NCI-H2171 (cell line): ENCODE data around the gene MECR.

Experiments used
- DNase-seq: peaks from one replicate; lab custom pipeline; 2025; lab: John Stamatoyannopoulos, UW

Gene MECR

GRCh38 chr1:29201595-29202051, 29.1 kb downstream of the MECR start:
- DNase-seq = no peak

GRCh38 chr1:29200906-29201594, 29.7 kb downstream of the MECR start:
- DNase-seq = no peak

DNA sequence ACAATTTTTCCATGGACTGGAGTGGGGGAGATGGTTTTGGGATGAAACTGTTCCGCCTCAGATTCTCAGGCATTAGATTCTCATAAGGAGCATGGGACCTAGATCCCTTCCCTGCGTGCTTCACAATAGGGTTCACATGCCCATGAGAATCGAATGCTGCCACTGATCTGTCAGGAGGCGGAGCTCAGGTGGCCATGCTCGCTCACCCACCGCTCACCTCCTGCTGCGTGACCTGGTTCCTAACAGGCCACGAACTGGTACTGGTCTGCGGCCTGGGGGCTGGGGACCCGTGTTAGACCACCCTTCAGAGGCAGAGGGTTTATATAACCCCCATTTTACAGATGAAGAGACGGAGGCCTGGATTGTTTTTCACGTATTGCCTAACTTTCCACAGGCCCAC, 32.7 kb downstream of the MECR start:
- DNase-seq = no peak

- DNase-seq = peak; percentile 2
Measured at GRCh38 chr1:29197590-29197924, 33.2 kb downstream of the MECR start.

- no peak for DNase-seq
Measured at GRCh38 chr1:29196863-29197589, 33.7 kb downstream of the MECR start.

DNA sequence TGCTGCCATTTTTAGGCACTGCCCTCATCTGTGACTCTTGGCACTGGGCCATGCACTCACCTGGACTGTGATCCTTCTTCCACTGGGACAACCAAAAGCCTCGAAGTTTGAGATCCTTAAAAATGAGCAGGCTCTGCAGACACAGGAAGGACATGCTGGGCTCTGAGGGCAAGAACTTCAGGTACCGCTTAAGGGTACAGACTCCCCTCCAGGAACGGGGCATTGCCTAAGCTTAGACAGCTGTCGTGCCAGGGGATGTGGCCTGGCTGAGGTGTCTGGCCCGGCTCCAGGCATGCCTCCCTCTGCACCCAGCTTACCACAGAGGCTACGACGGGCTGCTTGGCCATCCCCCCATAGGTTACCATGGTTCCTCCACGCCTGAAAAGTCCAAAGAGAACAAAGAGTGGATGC, 34.8 kb downstream of the MECR start:
- DNase-seq = no peak

GRCh38 chr1:29193879-29194455, 36.8 kb downstream of the MECR start:
- no peak for DNase-seq

GRCh38 chr1:29190718-29191117, 40.0 kb downstream of the MECR start:
- no peak for DNase-seq

DNA sequence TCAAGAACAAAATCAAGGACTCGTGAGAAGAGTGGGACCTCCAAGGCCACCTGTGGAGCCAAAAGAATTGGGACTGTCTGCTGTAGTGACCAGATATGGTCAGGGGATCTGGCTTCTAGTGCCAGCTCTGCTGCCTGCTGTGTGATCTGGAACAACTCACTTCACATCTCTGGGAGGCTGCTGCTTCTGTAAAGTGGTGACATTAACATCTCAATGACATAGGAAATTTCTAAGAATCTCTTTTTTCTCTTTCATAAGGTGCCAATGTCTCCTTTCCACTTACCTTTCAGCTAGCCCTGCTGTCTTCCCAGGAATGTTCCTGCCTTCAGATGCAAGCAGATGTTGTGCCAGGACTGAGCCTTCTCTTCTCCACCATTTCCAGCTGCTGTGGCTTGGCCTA, 44.0 kb downstream of the MECR start:
- no peak for DNase-seq

- DNase-seq = no peak
Measured at GRCh38 chr1:29186252-29186651, 44.5 kb downstream of the MECR start.

DNA sequence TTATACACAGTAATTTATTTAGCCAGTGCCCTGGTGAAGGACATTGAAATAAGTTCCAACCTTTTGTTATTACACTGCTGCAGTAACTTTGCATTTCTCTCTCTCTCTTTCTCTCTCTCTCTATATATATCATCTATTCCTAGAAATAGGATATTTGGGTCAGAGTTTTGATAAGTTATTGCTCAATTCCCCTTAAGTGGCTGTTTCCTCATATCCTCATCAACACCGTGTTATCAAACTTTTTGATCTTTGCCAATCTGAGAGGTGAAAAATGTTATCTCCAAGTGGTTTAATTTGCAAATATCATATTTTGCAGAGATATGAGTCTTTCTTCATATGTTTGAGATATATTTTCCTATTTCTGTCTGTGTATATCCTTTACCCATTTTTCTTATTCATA, 47.4 kb downstream of the MECR start:
- no peak for DNase-seq

- peak; percentile 98 for DNase-seq
Measured at GRCh38 chr1:29181413-29182225, 49.1 kb downstream of the MECR start, which contains the start of gene SRSF4. Gene SRSF4 (minus strand): TSS chr1:29181900. CDS start chr1:29181752, 148 bp downstream.

- DNase-seq = no peak
Measured at GRCh38 chr1:29180497-29181412, 50.0 kb downstream of the MECR start.

GRCh38 chr1:29179641-29180184, 51.0 kb downstream of the MECR start:
- no peak for DNase-seq

- DNase-seq = no peak
Measured at GRCh38 chr1:29177022-29177705, 53.6 kb downstream of the MECR start.

DNA sequence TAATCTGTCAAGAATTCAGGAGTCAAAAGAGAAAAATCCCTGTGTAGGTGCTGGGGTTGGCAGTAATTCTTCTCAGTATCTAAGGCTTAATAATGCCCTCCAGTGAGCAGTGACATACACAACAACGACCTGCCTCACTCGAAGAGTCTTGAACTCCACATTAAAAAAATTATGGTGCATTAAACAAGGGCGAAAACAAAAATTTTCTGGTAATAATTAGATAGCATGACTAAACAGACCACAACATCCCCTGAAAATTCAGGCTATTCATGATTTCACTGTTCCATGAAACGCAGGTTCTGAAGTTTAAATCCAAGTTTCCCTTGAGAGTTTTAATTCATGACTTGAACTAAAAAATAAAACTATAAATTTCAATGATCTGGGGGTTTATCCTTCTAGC, 54.2 kb downstream of the MECR start:
- no peak for DNase-seq

DNA sequence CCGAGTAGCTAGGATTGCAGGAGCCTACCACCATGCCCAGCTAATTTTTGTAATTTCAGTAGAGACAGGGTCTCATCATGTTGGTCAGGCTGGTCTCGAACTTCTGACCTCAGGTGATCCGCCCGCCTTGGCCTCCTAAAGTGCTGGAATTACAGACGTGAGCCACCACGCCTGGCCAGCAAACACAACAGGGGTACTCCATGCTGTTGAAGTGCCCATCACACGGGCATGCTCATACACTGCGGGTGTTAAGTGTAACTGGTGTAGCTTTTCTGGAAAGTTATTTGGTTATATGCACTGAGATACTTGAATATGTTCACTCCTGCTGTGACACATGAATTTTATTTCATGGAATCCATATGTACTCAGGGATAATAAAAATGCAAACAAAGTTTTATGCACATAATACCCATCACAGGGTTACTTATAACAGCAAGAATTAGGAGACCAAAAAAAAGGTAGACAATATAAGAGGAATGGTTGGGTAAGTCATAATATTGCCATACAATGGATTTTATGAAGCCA, 58.3 kb downstream of the MECR start:
- DNase-seq = no peak

- DNase-seq = no peak
Measured at GRCh38 chr1:29171521-29171920, 59.2 kb downstream of the MECR start.

GRCh38 chr1:29171089-29171488, 59.6 kb downstream of the MECR start:
- peak; percentile 92 for DNase-seq

DNA sequence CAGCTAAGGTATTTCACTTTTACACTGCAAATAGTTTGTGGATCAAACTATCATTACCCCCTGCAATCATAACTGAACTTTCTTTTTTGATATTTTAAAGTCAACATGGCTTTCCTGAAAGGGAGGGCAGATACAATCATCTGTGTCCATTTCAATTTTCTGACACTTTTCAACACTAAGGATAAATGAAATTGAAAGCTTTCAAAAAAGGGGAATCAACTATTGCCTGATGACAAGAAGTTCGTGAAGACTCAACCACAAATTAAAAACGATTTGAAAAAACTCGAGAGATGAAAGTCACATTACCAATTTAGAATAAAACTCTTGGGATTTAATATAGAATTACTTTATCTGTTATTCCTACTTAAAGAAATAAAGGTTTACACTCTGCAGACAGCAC, 60.8 kb downstream of the MECR start:
- DNase-seq = no peak
